GM19238 (cell line): ENCODE results near the gene CDADC1.
A peak's percentile ranks its signal among the peaks of the same experiment; 100 is the strongest.

Experiments used
- DNase-seq: peaks from one replicate; pipeline ENCODE4 v3.0.0; 2011; ENCODE audit warnings: low spot score; ENCODE audit not compliant: insufficient read length

Gene CDADC1

DNA sequence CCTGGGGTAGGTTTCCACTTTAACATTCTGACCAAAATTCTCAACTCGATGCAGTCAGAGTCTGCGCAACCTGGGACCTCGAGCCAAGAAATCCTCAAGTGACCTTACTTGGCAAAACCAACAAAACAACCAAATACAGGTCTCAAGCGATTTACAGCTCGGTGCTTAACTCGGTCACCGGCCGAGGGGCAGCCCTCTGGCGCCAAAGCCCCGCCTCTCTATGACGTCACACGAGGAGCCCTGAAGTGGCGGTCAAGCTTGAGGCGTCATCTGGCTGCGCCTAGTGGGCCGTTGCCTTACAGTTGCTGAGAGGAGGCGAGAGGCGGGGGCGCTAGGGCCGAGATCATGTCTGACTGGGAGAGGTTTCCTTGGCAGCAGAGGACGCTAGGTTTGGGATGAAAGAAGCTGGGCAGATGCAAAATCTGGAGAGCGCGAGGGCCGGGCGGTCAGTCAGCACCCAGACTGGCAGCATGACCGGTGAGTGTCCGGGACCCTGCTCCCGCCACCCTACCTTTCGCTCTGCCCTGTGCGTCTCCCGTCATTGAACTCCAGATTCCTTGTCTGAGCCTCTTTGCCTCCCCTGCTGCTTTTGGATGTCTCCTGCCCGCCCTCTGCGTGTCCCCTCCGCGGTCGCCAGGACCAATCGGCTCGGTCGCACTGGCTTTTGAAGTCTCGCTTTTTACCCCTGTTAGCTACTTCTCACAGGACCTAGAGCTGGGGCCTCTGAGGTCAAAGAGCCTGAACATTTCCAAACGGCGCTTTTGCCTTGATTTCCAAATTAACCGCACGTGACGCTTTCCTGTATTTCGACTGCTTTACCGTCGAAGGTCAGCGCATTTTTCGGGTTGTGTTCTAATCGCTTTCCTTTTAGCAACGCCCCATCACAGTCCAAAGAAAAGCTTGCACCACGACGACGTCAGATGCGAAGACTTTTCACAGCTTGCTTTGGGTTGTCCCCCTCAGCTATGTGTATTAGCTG is at the start of gene CDADC1:
Gene CDADC1 (plus strand): TSS at position 283 of the 979 bp plus-strand sequence. CDS start 113 bp downstream, at position 396.
- DNase-seq: peak; percentile 94

DNA sequence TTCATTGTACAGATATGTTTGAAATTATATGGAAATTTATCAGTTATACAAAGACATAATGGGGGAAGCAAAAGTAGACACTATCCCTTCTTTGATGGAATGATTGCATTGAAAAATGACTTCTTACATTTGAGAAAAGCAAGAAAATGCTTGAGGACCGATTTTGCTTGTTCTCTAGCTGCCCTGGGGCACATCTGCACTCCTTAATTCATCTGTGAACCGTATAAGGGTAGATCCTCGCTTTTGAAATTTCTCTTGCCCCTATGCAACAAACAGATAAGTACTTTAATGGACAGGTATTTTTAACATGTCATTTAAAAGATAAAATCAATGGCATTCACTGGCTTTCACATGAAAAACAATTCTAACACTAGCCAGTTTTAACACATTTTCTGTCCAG is 41.1 kb upstream of the CDADC1 start:
- DNase-seq: no peak

DNA sequence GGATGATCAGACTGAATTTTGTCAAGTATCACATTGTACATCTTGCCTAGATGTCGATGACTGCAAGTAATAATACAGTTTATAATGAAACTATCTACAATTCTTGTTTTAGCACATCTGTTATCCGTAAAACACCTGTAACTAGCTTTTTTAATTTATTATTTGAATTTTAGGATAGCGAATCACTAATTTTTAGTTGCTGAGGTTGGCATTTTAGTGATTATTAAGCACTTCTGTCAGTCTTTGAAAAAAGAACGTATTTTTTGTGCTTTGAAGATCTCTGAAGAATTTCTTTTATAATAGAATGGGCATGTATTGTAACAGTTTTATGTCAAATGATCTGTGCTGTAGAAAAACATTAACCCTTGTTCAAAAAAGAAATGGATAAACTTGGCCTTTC is 39.1 kb upstream of the CDADC1 start:
- DNase-seq: no peak

DNA sequence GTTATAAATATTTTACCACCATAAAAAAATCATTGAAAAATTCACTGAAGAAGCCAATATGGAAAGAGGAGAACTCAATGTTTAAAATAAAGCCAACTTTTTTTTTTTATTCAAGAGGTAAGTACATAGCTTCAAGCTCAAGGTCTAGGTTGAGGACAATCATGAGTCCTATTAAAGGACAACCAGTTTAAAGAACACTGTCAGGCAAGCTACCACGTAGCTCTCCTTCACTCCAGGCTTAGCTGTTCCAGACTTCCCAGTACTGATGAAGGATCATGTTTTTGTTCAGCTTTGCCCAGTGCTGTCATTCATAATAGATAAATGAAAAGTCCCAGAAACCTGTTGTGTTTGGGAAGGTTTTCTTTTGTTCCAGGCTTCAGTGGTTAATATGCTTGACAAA is 37.6 kb upstream of the CDADC1 start:
- DNase-seq: no peak

DNA sequence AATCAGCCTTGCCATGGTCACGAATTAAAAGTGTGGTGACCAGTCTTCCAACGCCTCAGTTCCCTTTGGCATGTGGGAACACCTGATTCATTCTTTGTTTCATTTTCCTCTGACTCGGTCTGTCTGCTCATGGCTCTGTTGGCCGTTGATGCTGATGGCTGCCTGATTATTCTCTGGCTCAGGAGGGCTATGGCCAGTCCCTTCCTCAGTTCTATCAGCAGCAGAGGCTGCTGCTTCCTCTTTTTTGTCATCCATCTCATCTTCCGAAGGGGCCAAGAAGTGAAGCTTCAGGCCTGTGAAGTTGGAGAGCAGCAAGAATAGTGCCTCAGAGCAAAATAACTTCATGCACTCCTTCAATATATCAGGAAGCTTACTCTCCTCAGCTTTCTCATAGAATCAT is 37.1 kb upstream of the CDADC1 start:
- no peak for DNase-seq

DNA sequence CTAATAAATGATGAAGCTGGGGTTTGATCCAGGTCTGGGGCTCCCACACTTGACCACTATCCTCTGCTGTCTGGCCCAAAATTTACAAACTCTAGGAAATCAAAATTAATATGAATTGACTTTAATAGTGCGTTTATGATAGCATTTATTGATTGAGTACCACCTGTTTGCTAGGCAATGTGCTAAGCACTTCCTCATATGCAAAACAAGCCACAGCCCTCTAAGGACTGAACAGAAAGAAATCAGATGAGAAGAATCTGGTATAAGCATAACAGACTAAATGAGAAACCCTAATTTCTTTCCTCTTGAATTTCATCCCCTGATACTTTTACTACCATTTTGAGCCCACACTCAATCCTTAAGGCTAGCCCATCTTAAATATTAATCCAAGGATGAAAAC is 34.2 kb upstream of the CDADC1 start:
- DNase-seq: no peak

DNA sequence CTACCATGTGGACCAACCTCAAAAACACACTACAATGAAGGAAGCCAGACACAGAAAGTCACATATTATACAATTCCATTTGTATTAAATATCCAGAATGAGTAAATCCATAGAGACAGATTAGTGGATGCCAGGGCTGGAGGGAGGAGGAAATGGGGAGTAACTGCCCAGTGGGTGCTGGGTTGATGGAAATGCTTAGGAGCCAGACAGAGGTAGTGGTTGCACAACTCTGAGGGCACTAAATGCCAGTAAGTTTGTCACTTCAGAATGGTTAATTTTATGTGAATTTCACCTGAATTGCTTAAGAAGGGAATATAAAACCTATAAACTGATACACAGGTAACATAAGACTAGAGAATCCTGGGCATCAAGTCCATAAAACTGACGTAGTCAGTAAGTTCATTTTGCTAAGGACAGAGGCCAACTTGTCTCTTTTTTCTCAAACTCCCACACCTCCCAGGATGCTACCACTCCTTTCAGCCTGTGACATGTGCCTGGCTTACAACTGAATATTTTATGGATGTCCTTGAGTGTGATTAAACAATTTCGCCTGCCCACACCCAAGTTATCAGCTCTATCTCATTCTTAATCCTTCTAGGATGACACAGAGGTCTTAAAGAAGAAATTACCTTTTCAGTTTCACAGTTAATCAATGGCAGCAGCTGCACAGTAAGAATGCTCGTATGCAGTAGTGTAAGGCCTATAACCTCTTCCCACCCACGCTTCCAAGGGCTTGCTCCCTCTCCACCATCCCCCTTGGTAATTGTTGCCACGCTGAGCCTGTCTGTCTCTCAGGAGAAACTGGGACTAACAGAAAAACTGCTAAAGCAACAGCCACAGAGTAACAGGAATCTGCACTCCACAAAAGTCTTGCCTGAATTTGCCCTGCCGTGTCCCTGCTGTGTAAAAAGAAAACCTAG is 33.5 kb upstream of the CDADC1 start:
- no peak for DNase-seq

DNA sequence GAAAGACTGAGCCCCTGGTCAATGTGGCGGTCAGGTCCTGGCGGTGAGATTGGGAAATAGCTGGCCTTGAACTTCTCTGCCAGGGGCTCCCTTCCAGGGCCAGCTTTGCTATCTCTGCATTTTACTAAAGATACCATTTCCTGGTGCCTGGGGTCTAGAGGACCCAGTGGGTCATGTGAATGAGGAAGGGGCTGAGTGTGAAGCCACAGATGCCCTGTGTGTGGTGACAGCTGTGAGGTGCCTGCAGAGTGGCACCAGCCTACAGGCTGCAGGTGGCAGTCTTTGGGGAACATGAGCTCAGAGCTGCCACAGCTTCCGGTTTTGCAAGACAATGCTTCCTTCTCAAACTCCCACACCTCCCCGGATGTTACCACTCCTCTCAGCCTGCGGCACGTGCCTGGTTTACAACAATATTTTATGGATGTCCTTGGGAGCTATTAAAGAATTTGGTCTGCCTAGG is 32.8 kb upstream of the CDADC1 start:
- DNase-seq: peak; percentile 28

DNA sequence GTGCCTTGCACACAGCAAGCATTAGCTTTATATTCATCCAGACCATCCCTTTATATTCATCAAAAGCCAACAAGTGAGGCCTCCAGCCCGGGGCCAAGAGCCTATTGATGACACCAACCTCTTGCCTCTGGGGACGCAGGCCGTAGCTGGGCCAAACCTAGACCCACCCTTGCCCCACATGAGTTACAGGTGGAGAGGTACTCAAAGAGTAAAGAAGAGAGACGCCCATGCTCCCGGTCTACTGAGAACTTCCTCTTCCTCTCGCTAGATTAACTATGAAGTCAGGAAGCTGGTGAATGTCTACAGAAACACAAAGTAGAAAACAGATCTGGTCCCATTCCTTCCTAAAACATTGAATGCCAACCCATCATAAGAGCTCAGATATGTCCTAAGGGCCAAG is 31.4 kb upstream of the CDADC1 start:
- no peak for DNase-seq

DNA sequence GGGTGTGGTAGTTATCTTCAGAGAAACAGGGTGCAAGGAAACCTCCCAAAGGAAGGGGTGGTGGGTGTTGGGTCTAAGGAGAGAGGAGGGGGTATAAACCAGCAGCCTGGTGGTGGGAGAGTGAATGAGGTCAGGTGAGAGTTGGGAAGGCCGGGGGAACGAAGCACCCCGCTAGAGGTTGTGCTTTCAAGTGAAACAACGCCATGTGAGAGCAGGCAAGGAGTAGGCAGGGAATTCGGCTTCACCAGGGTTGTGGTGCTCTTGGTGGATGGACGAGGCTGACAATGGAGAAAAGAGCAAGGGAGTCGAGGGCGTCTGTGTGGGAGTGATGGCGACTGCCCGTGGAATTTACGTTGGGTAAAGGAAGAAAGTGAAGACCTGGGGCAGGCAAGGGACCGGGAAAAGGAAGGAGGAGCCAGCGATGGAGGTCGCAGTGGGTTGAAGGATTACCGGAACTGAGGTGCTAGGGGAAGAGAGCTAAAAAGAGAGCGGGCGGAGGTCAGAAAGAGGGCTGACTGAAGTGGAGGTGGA is 29.7 kb upstream of the CDADC1 start:
- DNase-seq: no peak

DNA sequence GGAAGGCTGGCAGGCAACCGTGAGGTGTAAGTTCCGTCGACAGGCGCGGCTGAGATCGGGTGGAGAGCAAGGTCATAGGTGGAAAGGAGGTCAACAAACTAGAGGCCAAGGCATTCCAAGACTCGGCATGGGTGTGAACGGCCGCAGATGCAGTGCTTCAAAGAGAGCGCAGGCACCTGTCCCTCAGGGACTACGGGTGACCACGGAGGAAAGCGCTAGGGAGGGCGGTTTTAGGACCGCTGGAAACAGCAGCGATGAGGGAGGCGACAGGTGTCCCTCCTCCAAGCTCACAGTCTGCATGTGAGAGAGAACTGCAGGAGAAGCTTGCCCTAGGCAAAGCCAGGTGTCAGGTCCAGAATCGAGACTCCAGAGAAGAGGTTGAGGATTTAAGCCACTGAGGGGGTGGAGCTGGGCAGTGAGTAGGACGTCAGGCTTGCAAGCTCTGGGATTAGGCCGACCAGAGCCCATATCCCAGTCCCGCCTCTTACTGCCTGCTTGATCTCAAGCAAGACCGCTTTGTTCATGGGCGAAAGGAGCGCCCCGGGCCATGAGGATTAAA is 29.2 kb upstream of the CDADC1 start:
- no peak for DNase-seq

DNA sequence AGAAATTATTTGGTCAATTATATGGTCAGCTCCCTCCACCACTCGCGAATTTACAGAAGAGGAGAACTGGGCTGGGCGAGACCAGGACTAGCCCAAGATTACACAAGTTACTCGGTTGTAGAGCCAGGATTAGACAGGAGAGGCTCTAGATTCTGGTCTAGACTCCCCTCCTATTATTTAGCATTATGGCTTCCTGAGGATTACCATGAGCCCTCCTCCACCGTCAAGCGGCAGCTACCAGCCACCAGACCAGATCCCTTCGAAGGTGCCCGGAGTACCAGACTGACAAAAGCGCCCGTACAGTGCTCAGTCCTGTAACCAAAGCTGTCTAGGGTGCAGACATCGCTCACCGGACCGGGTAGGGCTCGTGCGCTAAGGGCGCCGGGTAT is 28.1 kb upstream of the CDADC1 start:
- DNase-seq: no peak

DNA sequence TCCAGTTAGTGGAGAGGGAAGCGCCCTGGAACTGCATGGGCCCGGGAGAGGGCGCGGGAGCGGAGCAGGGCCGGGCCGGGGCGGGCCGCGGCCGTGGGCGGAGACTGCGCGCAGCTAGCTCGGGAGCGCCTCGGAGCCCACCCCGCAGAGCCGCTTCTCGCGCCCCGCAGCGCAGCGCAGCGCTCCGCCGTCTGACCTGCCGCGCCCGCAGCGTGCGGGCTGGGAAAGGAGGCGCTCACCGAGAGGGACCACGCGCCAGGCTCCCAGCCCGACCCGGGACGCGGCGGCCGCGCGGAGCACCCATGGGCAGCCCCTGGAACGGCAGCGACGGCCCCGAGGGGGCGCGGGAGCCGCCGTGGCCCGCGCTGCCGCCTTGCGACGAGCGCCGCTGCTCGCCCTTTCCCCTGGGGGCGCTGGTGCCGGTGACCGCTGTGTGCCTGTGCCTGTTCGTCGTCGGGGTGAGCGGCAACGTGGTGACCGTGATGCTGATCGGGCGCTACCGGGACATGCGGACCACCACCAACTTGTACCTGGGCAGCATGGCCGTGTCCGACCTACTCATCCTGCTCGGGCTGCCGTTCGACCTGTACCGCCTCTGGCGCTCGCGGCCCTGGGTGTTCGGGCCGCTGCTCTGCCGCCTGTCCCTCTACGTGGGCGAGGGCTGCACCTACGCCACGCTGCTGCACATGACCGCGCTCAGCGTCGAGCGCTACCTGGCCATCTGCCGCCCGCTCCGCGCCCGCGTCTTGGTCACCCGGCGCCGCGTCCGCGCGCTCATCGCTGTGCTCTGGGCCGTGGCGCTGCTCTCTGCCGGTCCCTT is 27.5 kb upstream of the CDADC1 start, which contains the start of gene MLNR:
Gene MLNR (plus strand): TSS at position 303 of the 820 bp plus-strand sequence. CDS start 0 bp downstream, at position 303.
- peak; percentile 38 for DNase-seq

DNA sequence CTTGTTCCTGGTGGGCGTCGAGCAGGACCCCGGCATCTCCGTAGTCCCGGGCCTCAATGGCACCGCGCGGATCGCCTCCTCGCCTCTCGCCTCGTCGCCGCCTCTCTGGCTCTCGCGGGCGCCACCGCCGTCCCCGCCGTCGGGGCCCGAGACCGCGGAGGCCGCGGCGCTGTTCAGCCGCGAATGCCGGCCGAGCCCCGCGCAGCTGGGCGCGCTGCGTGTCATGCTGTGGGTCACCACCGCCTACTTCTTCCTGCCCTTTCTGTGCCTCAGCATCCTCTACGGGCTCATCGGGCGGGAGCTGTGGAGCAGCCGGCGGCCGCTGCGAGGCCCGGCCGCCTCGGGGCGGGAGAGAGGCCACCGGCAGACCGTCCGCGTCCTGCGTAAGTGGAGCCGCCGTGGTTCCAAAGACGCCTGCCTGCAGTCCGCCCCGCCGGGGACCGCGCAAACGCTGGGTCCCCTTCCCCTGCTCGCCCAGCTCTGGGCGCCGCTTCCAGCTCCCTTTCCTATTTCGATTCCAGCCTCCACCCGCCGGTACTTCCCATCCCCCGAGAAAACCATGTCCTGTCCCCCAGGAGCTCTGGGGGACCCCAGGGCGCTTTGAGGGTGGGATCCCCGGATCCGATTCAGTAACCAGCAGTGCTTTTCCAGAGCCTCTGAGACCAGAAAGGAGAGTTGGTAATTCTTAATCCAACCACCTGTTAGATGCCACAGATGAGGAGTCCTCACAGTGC is 26.7 kb upstream of the CDADC1 start:
- DNase-seq: no peak

DNA sequence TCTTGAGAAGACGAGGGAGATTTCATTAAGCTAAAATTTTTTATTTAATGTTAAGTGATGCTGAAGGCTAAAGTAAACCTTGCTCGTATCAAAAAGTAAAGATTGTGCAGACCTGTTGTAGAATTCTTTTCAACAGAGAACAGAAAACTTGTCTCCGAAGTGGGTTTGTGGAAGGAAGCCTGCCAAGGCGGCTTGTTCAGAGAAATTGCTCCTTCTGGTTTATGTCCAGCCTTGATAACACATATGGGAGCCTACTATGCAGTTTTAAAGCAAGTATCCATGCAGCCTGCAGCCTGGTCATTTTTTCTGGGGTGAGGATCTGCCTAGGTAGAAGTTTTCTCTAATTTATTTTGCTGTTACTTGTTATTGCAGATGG is 26.1 kb upstream of the CDADC1 start:
- no peak for DNase-seq

DNA sequence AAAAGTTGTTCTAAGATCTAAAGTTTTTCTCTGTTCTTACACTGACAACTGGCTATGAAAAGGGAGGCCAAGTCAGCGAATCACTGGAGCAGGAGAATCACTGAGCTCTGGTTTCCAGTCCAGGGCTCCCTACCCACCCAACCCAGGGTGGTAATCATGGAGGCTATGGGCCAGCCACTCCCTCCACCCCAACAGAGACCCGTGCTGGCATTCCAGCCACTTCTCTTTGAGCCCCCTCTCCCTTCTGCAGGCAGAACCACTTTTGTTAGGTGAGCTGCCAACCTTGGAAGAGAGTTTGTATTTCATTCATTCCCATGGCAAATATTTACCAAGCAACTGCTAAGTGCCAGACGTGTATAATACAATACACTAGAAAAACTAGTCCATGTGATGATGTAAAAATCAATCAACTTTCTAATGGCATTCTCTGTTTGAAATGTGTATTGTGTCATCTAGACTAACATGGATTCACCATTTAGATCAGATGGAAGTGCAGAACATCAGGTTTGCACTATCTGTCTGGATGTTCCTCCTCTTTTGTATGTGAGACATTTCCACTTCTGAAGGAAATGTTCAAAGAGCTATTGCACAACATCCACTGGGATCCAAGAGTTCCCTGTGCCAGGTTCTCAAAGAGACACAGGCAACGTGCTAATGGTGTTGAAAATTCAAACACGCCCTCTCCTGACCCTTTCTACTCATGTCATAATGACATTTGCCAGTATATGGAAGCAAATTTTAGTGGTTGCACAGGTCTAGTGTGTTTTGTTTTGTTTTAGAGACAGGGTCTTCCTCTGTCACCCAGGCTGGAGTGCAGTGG is 22.3 kb upstream of the CDADC1 start:
- DNase-seq: no peak

DNA sequence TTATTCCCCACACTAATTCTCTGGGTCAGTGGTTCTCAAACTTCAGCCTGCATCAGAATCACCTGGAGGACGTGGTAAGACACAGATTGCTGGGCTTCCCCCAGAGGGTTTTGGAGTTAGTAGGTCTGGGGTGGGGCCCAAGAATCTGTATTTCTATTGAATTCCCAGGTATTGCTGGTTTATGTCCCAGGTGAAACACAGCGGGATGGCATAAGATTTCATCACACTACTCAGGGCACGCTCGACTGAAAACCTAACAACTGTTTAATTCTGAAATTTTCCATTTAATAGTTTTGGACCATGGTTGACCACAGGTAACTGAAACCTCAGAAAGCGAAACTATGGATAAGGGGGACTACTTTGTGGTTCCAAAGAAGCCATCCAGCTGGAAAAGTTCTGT is 21.1 kb upstream of the CDADC1 start:
- DNase-seq: no peak

DNA sequence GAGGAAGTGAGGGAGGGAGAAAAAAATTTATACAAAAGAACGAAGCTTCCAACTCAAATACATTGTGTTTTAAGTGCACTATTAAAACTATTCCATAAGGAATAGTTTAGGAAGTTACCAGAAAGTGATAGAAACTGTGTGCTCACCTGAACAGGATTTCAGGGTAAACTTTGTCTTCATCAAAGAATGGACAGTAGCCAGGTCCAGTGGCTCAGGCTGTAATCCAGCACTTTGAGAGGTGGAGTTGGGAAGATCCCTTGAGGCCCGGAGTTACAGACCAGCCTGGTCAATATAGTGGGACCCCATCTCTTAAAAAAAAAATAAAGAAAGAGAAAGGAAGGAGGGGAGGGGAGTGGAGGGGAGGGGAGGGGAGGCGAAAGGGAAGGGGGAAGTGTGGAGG is 13.0 kb upstream of the CDADC1 start:
- DNase-seq: no peak

DNA sequence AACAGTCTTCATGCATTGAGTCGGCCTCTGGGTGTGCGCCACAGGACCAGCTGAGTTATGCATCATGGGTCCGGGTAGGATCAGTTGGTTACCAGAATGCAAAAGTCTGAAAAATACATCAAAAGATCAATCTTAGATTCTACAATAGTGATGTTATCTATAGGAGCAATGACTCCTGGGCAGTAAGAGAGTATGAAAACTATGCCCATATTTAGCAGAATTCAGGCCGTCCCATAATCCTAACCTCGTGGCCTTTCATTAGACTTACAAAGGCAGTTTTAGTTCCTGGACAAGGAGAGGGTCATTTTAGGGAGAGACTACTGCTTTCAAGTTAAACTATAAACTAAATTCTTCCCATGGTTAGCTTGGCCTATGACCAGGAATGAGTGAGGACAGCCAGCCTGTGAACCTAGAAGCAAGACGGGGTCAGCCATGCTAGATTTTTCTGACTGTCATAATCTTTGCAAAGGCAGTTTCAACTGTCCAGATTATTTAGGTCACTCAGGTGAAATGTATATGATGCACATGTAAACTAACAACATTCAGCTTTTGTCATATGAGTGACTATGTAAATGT is 11.8 kb upstream of the CDADC1 start:
- no peak for DNase-seq
